WTC11 (cell line): ENCODE measurements around the gene FOXK1. TPM values are rescaled to one million over a fixed set of nuclear protein-coding genes. Genes with fewer than 3 reads are reported as not detected.
A peak's percentile ranks its signal among the peaks of the same experiment; 100 is the strongest.

Experiments used
- ATAC-seq: fragments of 200-7000 bp; cut with Tn5 transposase; 2 replicates; pipeline ENCODE4 v1.10.0; 2021; ENCODE audit warnings: mild to moderate bottlenecking, moderate library complexity
- CTCF ChIA-PET: fragments of 300-600 bp; sonication (Branson Sonifier 250); formaldehyde crosslinking; loops from one replicate; lab custom pipeline; 2021; ENCODE audit warnings: antibody characterized with exemption; lab: Charles Lee
- POLR2A ChIA-PET: fragments of 350-600 bp; sonication (Branson Sonifier 250); formaldehyde crosslinking; loops from one replicate; lab custom pipeline; 2021; ENCODE audit warnings: antibody characterized with exemption; lab: Charles Lee
- DNase-seq: peaks from one replicate; pipeline ENCODE4 v3.0.0; 2021; ENCODE audit warnings: low spot score
- H3K27ac Mint-ChIP-seq: 2 replicates; pipeline ENCODE4 v1.8.0; 2021; ENCODE audit warnings: mixed read lengths
- H3K27me3 Mint-ChIP-seq: 2 replicates; pipeline ENCODE4 v1.8.0; 2021; ENCODE audit warnings: low read depth, mild to moderate bottlenecking, moderate library complexity, mixed read lengths
- H3K36me3 Mint-ChIP-seq: 2 replicates; pipeline ENCODE4 v1.8.0; 2021; ENCODE audit warnings: mixed read lengths
- H3K4me1 Mint-ChIP-seq: 2 replicates; pipeline ENCODE4 v1.8.0; 2022; ENCODE audit warnings: mixed read lengths
- H3K4me3 Mint-ChIP-seq: 2 replicates; pipeline ENCODE4 v1.8.0; 2021; ENCODE audit warnings: mild to moderate bottlenecking, moderate library complexity, mixed read lengths
- H3K9me3 Mint-ChIP-seq: 2 replicates; pipeline ENCODE4 v1.8.0; 2021; ENCODE audit warnings: mixed read lengths
- EMX1 ChIP-seq: fragments of 250-450 bp; sonication (Bioruptor Pico); IDR thresholded peaks from 2 replicates; pipeline ENCODE4 v1.8.0; 2021; ENCODE audit warnings: mild to moderate bottlenecking
- HMGA2 ChIP-seq: fragments of 250-450 bp; sonication (Bioruptor Pico); IDR thresholded peaks from 2 replicates; pipeline ENCODE4 v1.4.0; 2021; ENCODE audit warnings: mild to moderate bottlenecking, moderate library complexity
- JAZF1 ChIP-seq: fragments of 250-450 bp; sonication (Bioruptor Pico); IDR thresholded peaks from 2 replicates; pipeline ENCODE4 v1.9.0; 2021; ENCODE audit warnings: moderate library complexity, mild to moderate bottlenecking, inconsistent platforms
- MXD4 ChIP-seq: fragments of 250-450 bp; sonication (Bioruptor Pico); IDR thresholded peaks from 2 replicates; pipeline ENCODE4 v1.8.0; 2021; ENCODE audit warnings: mild to moderate bottlenecking, moderate library complexity, borderline replicate concordance
- MYBL2 ChIP-seq: sonication (generic); formaldehyde crosslinking; IDR thresholded peaks from 2 replicates; pipeline ENCODE4 v1.8.1; 2023; ENCODE audit warnings: mild to moderate bottlenecking, moderate library complexity, missing genetic modification reagents
- NFE2L1 ChIP-seq: sonication (generic); formaldehyde crosslinking; IDR thresholded peaks from 2 replicates; pipeline ENCODE4 v1.8.1; 2023; ENCODE audit warnings: missing genetic modification reagents
- NR2C2 ChIP-seq: sonication (generic); formaldehyde crosslinking; IDR thresholded peaks from 2 replicates; pipeline ENCODE4 v1.8.0; 2022; ENCODE audit warnings: mild to moderate bottlenecking, missing genetic modification reagents
- NR3C1 ChIP-seq: sonication (generic); formaldehyde crosslinking; conservative IDR thresholded peaks from 2 replicates; pipeline ENCODE4 v1.8.1; 2023; ENCODE audit warnings: low read depth, mild to moderate bottlenecking, missing genetic modification reagents
- SMAD3 ChIP-seq: sonication (generic); formaldehyde crosslinking; IDR thresholded peaks from 2 replicates; pipeline ENCODE4 v1.8.0; 2022; ENCODE audit warnings: missing genetic modification reagents, mild to moderate bottlenecking, borderline replicate concordance
- SP1 ChIP-seq: sonication (generic); formaldehyde crosslinking; conservative IDR thresholded peaks from 2 replicates; pipeline ENCODE4 v1.8.1; 2022; ENCODE audit warnings: missing genetic modification reagents
- TP53 ChIP-seq: sonication (generic); formaldehyde crosslinking; IDR thresholded peaks from 2 replicates; pipeline ENCODE4 v1.8.1; 2023; ENCODE audit warnings: mild to moderate bottlenecking, missing genetic modification reagents
- ZNF138 ChIP-seq: sonication (generic); formaldehyde crosslinking; conservative IDR thresholded peaks from 2 replicates; pipeline ENCODE4 v1.8.1; 2022; ENCODE audit warnings: mild to moderate bottlenecking, moderate library complexity, missing genetic modification reagents
- ZNF396 ChIP-seq: fragments of 250-450 bp; sonication (Bioruptor Pico); IDR thresholded peaks from 2 replicates; pipeline ENCODE4 v1.8.0; 2021; ENCODE audit warnings: mild to moderate bottlenecking, moderate library complexity, borderline replicate concordance
- total RNA-seq: library from RNA; stranded (reverse); gene quantifications from 3 replicates; pipeline ENCODE4 v1.2.3, GENCODE V29; 2021
- TF ChIP-seq, protein P1 (sequence below): sonication (generic); formaldehyde crosslinking; IDR thresholded peaks from 2 replicates; pipeline ENCODE4 v1.8.0; 2022; ENCODE audit warnings: mild to moderate bottlenecking, missing genetic modification reagents
- TF ChIP-seq, protein P2 (sequence below): fragments of 250-450 bp; sonication (Bioruptor Pico); IDR thresholded peaks from 2 replicates; pipeline ENCODE4 v1.9.0; 2021; ENCODE audit warnings: moderate library complexity, mild to moderate bottlenecking, inconsistent platforms, borderline replicate concordance
- TF ChIP-seq, protein P3 (sequence below): fragments of 200-600 bp; IDR thresholded peaks from 2 replicates; pipeline ENCODE4 v1.8.0; 2022; ENCODE audit warnings: antibody characterized with exemption
- TF ChIP-seq, protein P4 (sequence below): sonication (generic); formaldehyde crosslinking; IDR thresholded peaks from 2 replicates; pipeline ENCODE4 v1.8.0; 2022; ENCODE audit warnings: mild to moderate bottlenecking, missing genetic modification reagents
- TF ChIP-seq, protein P5 (sequence below): sonication (generic); formaldehyde crosslinking; conservative IDR thresholded peaks from 2 replicates; pipeline ENCODE4 v1.8.1; 2022; ENCODE audit warnings: mild to moderate bottlenecking, missing genetic modification reagents

FOXK1 gene
- total RNA-seq, 1 experiment from 2014 or later: 21.9 TPM

DNA sequence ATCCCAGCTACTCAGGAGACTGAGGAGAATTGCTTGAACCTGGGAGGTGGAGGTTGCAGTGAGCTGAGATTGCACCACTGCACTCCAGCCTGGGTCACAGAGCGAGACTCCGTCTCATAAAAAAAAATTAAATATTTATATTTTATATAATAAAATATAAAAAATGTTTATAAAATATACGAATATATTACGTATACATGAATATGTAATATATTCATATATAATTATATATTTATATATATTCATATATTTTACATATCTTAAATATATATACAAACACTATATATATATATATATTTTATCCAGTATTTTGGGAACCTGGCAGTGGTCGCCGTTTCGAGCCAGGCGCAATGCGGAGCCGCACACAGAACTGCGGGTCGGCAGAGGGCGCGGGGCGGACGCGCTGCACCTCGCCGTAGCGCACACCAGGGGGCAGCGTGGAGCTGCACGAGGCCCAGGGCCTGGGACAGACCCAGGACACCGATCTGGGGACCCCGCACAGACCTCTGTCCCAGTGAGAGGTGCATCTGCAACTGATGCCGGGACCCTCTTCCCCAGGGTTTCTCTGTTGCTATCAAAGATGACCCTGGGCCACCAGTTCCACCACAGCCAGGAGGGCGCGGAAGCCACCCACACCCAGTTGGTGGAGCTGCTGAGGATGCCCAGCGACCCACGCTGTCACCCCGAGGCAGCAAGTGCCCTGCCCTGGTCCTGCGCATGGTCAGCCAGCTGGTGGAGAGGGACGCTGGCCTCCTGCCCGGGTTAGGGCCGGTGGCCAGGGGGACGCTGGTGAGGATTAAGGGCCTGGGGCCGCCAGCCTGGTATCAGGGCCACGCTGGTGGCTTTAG lies 116.0 kb downstream of the FOXK1 start:
- TF ChIP-seq NFE2L1: no peak
- TF ChIP-seq, protein P1, sequence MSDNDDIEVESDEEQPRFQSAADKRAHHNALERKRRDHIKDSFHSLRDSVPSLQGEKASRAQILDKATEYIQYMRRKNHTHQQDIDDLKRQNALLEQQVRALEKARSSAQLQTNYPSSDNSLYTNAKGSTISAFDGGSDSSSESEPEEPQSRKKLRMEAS: 0 out of 2 replicates have a peak, but pooled peaks have one; percentile 34
- TF ChIP-seq, protein P2, sequence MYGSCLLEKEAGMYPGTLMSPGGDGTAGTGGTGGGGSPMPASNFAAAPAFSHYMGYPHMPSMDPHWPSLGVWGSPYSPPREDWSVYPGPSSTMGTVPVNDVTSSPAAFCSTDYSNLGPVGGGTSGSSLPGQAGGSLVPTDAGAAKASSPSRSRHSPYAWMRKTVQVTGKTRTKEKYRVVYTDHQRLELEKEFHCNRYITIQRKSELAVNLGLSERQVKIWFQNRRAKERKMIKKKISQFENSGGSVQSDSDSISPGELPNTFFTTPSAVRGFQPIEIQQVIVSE (CRISPR knock-in tag): no peak
- TF ChIP-seq SMAD3: no peak
- TF ChIP-seq SP1 (CRISPR knock-in tag): no peak; the same call in 1 of the 2 replicates
- TF ChIP-seq, protein P3, sequence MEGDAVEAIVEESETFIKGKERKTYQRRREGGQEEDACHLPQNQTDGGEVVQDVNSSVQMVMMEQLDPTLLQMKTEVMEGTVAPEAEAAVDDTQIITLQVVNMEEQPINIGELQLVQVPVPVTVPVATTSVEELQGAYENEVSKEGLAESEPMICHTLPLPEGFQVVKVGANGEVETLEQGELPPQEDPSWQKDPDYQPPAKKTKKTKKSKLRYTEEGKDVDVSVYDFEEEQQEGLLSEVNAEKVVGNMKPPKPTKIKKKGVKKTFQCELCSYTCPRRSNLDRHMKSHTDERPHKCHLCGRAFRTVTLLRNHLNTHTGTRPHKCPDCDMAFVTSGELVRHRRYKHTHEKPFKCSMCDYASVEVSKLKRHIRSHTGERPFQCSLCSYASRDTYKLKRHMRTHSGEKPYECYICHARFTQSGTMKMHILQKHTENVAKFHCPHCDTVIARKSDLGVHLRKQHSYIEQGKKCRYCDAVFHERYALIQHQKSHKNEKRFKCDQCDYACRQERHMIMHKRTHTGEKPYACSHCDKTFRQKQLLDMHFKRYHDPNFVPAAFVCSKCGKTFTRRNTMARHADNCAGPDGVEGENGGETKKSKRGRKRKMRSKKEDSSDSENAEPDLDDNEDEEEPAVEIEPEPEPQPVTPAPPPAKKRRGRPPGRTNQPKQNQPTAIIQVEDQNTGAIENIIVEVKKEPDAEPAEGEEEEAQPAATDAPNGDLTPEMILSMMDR: peak; percentile 81
- peak; percentile 99 for TF ChIP-seq HMGA2
- DNase-seq: peak; percentile 83
- H3K4me1 Mint-ChIP-seq: peaks cover 5% of the 10 kb centered on the region
- ChIA-PET POLR2A (no interaction called here), CTCF (interaction anchor here (0.5 to 4.4 kb wide), 24 partner anchors 9 to 1187 kb away, joined by 3 to 36 read pairs (median 4); partner anchors contain the start of genes AP5Z1 and RADIL)
- H3K4me3 Mint-ChIP-seq: no peak overlapping the region
- ATAC-seq: peak; percentile 92
- no peaks in the 10 kb centered on the region for H3K9me3 Mint-ChIP-seq
- no peaks in the 10 kb centered on the region for H3K27me3 Mint-ChIP-seq
- no peak overlapping the region for H3K27ac Mint-ChIP-seq
- no peaks in the 10 kb centered on the region for H3K36me3 Mint-ChIP-seq

DNA sequence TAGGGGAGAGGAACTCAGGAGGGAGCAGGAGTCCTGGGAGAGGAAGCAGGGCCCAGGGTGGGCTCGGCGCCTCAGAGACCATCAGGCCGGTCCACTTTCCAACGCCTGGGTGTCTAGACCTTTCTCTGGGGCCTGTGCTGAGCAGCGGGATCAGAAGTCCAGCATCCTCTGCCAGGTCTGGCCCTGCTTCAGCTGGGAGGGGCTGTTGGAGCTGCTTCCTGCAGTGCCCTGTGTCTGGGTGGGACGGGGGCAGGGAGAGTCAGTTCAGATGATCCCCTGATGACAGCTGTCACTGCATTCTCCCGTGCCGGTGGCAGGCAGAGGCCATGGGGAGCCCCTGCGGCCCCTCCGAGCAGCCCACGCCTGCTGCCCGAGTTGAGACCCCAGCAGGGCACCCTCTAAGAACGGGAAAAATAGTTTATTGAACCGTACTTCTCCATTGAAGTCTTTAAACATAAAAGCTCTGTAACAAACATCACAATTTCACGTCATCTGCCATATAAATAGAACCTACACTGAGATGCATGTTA lies 116.7 kb downstream of the FOXK1 start:
- DNase-seq (no peak), ATAC-seq (no peak)
- Mint-ChIP-seq H3K27ac (no peak overlapping the region), H3K36me3 (no peaks in the 10 kb centered on the region), H3K9me3 (no peaks in the 10 kb centered on the region), H3K27me3 (no peaks in the 10 kb centered on the region), H3K4me1 (peaks cover 5% of the 10 kb centered on the region), H3K4me3 (no peak overlapping the region)
- ChIA-PET POLR2A (no interaction called here), CTCF (interaction anchor here (0.5 to 4.4 kb wide), 23 partner anchors 8 to 751 kb away, joined by 3 to 36 read pairs (median 4); partner anchors contain the start of genes AP5Z1 and RADIL)
- TF ChIP-seq SMAD3 (no peak), HMGA2 (no peak), ZNF138 (CRISPR knock-in tag) (no peak), MXD4 (CRISPR knock-in tag) (no peak), EMX1 (CRISPR knock-in tag) (no peak), NR3C1 (no peak), MYBL2 (no peak), NR2C2 (CRISPR knock-in tag) (no peak), ZNF396 (CRISPR knock-in tag) (no peak), TP53 (CRISPR knock-in tag) (no peak), JAZF1 (CRISPR knock-in tag) (no peak)
- TF ChIP-seq, protein P4, sequence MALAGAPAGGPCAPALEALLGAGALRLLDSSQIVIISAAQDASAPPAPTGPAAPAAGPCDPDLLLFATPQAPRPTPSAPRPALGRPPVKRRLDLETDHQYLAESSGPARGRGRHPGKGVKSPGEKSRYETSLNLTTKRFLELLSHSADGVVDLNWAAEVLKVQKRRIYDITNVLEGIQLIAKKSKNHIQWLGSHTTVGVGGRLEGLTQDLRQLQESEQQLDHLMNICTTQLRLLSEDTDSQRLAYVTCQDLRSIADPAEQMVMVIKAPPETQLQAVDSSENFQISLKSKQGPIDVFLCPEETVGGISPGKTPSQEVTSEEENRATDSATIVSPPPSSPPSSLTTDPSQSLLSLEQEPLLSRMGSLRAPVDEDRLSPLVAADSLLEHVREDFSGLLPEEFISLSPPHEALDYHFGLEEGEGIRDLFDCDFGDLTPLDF: no peak
- TF ChIP-seq, protein P1: no peak
- TF ChIP-seq, protein P5, sequence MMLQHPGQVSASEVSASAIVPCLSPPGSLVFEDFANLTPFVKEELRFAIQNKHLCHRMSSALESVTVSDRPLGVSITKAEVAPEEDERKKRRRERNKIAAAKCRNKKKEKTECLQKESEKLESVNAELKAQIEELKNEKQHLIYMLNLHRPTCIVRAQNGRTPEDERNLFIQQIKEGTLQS (CRISPR knock-in tag): no peak
